GM21390 (cell line): ENCODE data around the gene MUC6.

Experiments
- ATAC-seq: cut with Tn5 transposase; IDR thresholded peaks from one replicate; pipeline ENCODE4 v1.9.1; 2021; ENCODE audit not compliant: unreplicated experiment

The MUC6 gene

GRCh38 chr11:1009991-1010390, 26.5 kb downstream of the MUC6 start:
- no peak for ATAC-seq

GRCh38 chr11:1009371-1009770, 27.1 kb downstream of the MUC6 start:
- ATAC-seq = no peak

- no peak for ATAC-seq
Measured at GRCh38 chr11:1008803-1009145, 27.7 kb downstream of the MUC6 start.

GRCh38 chr11:1008001-1008802, 28.3 kb downstream of the MUC6 start:
- ATAC-seq = no peak

- no peak for ATAC-seq
Measured at GRCh38 chr11:1007279-1007678, 29.2 kb downstream of the MUC6 start.

- ATAC-seq = no peak
Measured at GRCh38 chr11:1006762-1007161, 29.8 kb downstream of the MUC6 start.

- ATAC-seq = no peak
Measured at GRCh38 chr11:1005928-1006327, 30.6 kb downstream of the MUC6 start.

- no peak for ATAC-seq
Measured at GRCh38 chr11:1003159-1003558, 33.4 kb downstream of the MUC6 start.

GRCh38 chr11:1002406-1002984, 34.0 kb downstream of the MUC6 start:
- ATAC-seq = no peak

GRCh38 chr11:1001617-1002405, 34.7 kb downstream of the MUC6 start:
- ATAC-seq = no peak

- no peak for ATAC-seq
Measured at GRCh38 chr11:1000357-1001278, 35.9 kb downstream of the MUC6 start.

- no peak for ATAC-seq
Measured at GRCh38 chr11:999009-999408, 37.5 kb downstream of the MUC6 start.

- no peak for ATAC-seq
Measured at GRCh38 chr11:997907-998306, 38.6 kb downstream of the MUC6 start.

- no peak for ATAC-seq
Measured at GRCh38 chr11:996681-997080, 39.8 kb downstream of the MUC6 start.

GRCh38 chr11:995752-996420, 40.6 kb downstream of the MUC6 start:
- peak; percentile 60 for ATAC-seq

- ATAC-seq = no peak
Measured at GRCh38 chr11:995044-995751, 41.3 kb downstream of the MUC6 start.

- ATAC-seq = no peak
Measured at GRCh38 chr11:993632-994167, 42.8 kb downstream of the MUC6 start.

- ATAC-seq = no peak
Measured at GRCh38 chr11:992577-992976, 43.9 kb downstream of the MUC6 start.

GRCh38 chr11:991711-992307, 44.7 kb downstream of the MUC6 start:
- no peak for ATAC-seq
